ENCODE data around the gene CCDC120.

CCDC120 gene

GRCh38 chrX:49101629-49101984 is 42.8 kb downstream of the CCDC120 start:
- no peak for DNase-seq (ENCODE audit: low read depth in 2 of 2)

GRCh38 chrX:49102190-49102589 is 43.4 kb downstream of the CCDC120 start:
- DNase-seq (ENCODE audit: low read depth in 2 of 2) = no peak

- no peak for DNase-seq (ENCODE audit: low read depth in 2 of 2)
Observed at GRCh38 chrX:49103637-49104036, 44.8 kb downstream of the CCDC120 start.

- DNase-seq (ENCODE audit: low read depth in 2 of 2) = no peak
Observed at GRCh38 chrX:49106296-49106695, 47.5 kb downstream of the CCDC120 start.

- no peak for DNase-seq (ENCODE audit: low read depth in 2 of 2)
Observed at GRCh38 chrX:49106930-49107329, 48.1 kb downstream of the CCDC120 start.

GRCh38 chrX:49108641-49109040 is 49.8 kb downstream of the CCDC120 start:
- DNase-seq (ENCODE audit: low read depth in 2 of 2) = no peak

- no peak for DNase-seq (ENCODE audit: low read depth in 2 of 2)
Observed at GRCh38 chrX:49110417-49110816, 51.6 kb downstream of the CCDC120 start.

- no peak for DNase-seq (ENCODE audit: low read depth in 2 of 2)
Observed at GRCh38 chrX:49111791-49112190, 53.0 kb downstream of the CCDC120 start.

- DNase-seq (ENCODE audit: low read depth in 2 of 2) = no peak
Observed at GRCh38 chrX:49116076-49116475, 57.3 kb downstream of the CCDC120 start.

GRCh38 chrX:49116716-49117115 is 57.9 kb downstream of the CCDC120 start:
- DNase-seq (ENCODE audit: low read depth in 2 of 2) = no peak

GRCh38 chrX:49117581-49117980 is 58.8 kb downstream of the CCDC120 start:
- DNase-seq (ENCODE audit: low read depth in 2 of 2) = no peak

Data from stimulated activated CD8-positive, alpha-beta memory T cell treated with anti-CD3 and anti-CD28 coated beads, Interleukin-7, amount 100 ng/mL, for 1 hour (primary cell).